Loucy (cell line): ENCODE results near the gene MOB3B.

Source experiments
- H2AFZ ChIP-seq: fragments of 200-600 bp; sonication (generic); 2 replicates; pipeline ENCODE4 v1.6.0; 2016; ENCODE audit warnings: antibody characterized with exemption, mild to moderate bottlenecking, low read length, moderate library complexity
- H3F3A ChIP-seq: fragments of 200-600 bp; 2 replicates; pipeline ENCODE4 v1.6.0; 2016; ENCODE audit warnings: antibody characterized with exemption, low read depth, mild to moderate bottlenecking
- H3K27me3 ChIP-seq: fragments of 200-600 bp; sonication (generic); 2 replicates; pipeline ENCODE4 v1.6.1; 2014; ENCODE audit warnings: low read length, mild to moderate bottlenecking; ENCODE audit not compliant: insufficient read depth, poor library complexity, severe bottlenecking
- H3K36me3 ChIP-seq: fragments of 200-600 bp; sonication (generic); 2 replicates; pipeline ENCODE4 v1.6.1; 2016; ENCODE audit warnings: low read length; ENCODE audit not compliant: insufficient read depth
- H3K4me1 ChIP-seq: fragments of 200-600 bp; sonication (generic); 2 replicates; pipeline ENCODE4 v1.5.1; 2014; ENCODE audit warnings: low read length, mild to moderate bottlenecking; ENCODE audit not compliant: insufficient read depth, poor library complexity, severe bottlenecking
- H3K4me2 ChIP-seq: fragments of 200-600 bp; sonication (generic); 2 replicates; pipeline ENCODE4 v1.6.0; 2014; ENCODE audit warnings: antibody characterized with exemption, low read length, low read depth, mild to moderate bottlenecking; ENCODE audit not compliant: poor library complexity, severe bottlenecking
- H3K4me3 ChIP-seq: fragments of 200-600 bp; sonication (generic); 2 replicates; pipeline ENCODE4 v1.5.1; 2014; ENCODE audit warnings: low read length, mild to moderate bottlenecking, mixed read lengths; ENCODE audit not compliant: poor library complexity, severe bottlenecking
- H3K79me2 ChIP-seq: fragments of 200-600 bp; sonication (generic); 2 replicates; pipeline ENCODE4 v1.6.1; 2014; ENCODE audit warnings: low read length; ENCODE audit not compliant: insufficient read depth
- H3K9ac ChIP-seq: fragments of 200-600 bp; sonication (generic); 2 replicates; pipeline ENCODE4 v1.6.0; 2014; ENCODE audit warnings: mild to moderate bottlenecking, low read depth, low read length, moderate library complexity; ENCODE audit not compliant: poor library complexity, severe bottlenecking
- H3K9me2 ChIP-seq: fragments of 200-600 bp; sonication (generic); replicated peaks from 2 replicates; pipeline ENCODE4 v1.6.1; 2016; ENCODE audit warnings: low read depth, low read length, mixed read lengths
- H3K9me3 ChIP-seq: fragments of 200-600 bp; sonication (generic); 2 replicates; pipeline ENCODE4 v1.6.1; 2014; ENCODE audit warnings: mild to moderate bottlenecking, antibody characterized with exemption, low read length, low read depth; ENCODE audit not compliant: insufficient read depth
- H4K20me1 ChIP-seq: fragments of 200-600 bp; sonication (generic); 2 replicates; pipeline ENCODE4 v1.6.0; 2014; ENCODE audit warnings: antibody characterized with exemption, low read length, mild to moderate bottlenecking; ENCODE audit not compliant: insufficient read depth, poor library complexity, severe bottlenecking
- CTCF ChIP-seq: fragments of 200-600 bp; sonication (generic); conservative IDR thresholded peaks from 2 replicates; pipeline ENCODE4 v1.5.1; 2014; ENCODE audit warnings: mild to moderate bottlenecking, antibody characterized with exemption, low read length
- EZH2phosphoT487 ChIP-seq: fragments of 200-600 bp; IDR thresholded peaks from 2 replicates; pipeline ENCODE4 v1.6.1; 2018; ENCODE audit warnings: antibody characterized with exemption, mild to moderate bottlenecking, moderate library complexity, borderline replicate concordance

MOB3B gene

DNA sequence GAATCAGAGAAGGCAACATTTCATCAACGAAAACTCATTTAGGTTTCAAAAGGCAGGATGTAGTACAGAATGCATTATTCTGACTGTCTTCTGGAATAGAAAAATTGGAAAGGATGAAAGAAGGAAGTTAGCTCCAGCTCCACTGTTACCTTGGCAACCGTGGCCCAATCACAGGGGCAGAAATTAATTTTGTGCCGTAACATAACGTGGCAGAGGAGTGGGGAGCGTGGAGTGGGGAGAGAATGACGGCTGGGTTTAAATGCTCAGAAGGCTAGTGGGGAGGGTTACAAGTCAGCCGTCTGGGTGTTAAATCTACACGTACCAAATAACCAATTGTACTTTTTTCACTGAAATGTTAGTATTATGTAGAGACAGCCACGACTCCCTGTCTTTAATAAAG lies 200.3 kb downstream of the MOB3B start:
- H3K9ac ChIP-seq, result no peak overlapping the region
- H3K9me2 ChIP-seq, result no peaks in the 10 kb centered on the region
- no peaks in the 10 kb centered on the region for H3K9me3 ChIP-seq
- H3K4me1 ChIP-seq, result no peaks in the 10 kb centered on the region
- no peaks in the 10 kb centered on the region for H4K20me1 ChIP-seq
- no peak overlapping the region for H2AFZ ChIP-seq
- TF ChIP-seq EZH2phosphoT487 (no peak), CTCF (no peak)
- no peaks in the 10 kb centered on the region for H3K36me3 ChIP-seq
- H3F3A ChIP-seq, result no peaks in the 10 kb centered on the region
- no peak overlapping the region for H3K4me3 ChIP-seq
- no peak overlapping the region for H3K4me2 ChIP-seq
- H3K27me3 ChIP-seq, result no peaks in the 10 kb centered on the region
- H3K79me2 ChIP-seq, result no peaks in the 10 kb centered on the region

DNA sequence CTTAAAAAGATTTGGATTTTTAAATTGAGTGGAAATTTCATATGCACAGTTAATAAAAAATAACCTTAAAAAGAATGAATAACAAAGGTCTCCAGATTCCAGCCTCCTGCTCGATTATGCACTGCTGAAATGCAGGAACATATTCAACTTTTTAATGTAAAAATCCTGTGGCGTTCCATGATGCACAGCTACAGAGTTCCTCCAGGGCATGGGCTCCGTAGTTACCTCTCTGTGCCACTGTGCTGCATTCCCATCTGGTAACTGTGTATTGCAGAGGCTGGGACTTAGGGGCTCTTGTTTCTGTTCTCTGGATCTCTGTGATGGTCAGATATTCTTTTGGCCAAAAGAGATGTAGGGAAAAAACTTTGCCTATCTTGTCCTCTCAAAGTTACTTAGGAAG lies 201.1 kb downstream of the MOB3B start:
- H3K9me2 ChIP-seq, result no peaks in the 10 kb centered on the region
- H3F3A ChIP-seq, result no peaks in the 10 kb centered on the region
- H3K9me3 ChIP-seq, result no peaks in the 10 kb centered on the region
- H3K79me2 ChIP-seq, result no peaks in the 10 kb centered on the region
- no peak overlapping the region for H3K4me3 ChIP-seq
- TF ChIP-seq EZH2phosphoT487 (no peak), CTCF (no peak)
- H3K27me3 ChIP-seq, result no peaks in the 10 kb centered on the region
- H3K9ac ChIP-seq, result no peak overlapping the region
- no peak overlapping the region for H2AFZ ChIP-seq
- no peak overlapping the region for H3K4me2 ChIP-seq
- no peaks in the 10 kb centered on the region for H4K20me1 ChIP-seq
- no peaks in the 10 kb centered on the region for H3K4me1 ChIP-seq
- H3K36me3 ChIP-seq, result no peaks in the 10 kb centered on the region

GRCh38 chr9:27311184-27311583 lies 218.4 kb downstream of the MOB3B start:
- no peaks in the 10 kb centered on the region for H3K9me3 ChIP-seq
- no peak overlapping the region for H2AFZ ChIP-seq
- no peak overlapping the region for H3K4me2 ChIP-seq
- H3F3A ChIP-seq, result no peaks in the 10 kb centered on the region
- no peaks in the 10 kb centered on the region for H3K36me3 ChIP-seq
- H4K20me1 ChIP-seq, result no peaks in the 10 kb centered on the region
- H3K9ac ChIP-seq, result no peak overlapping the region
- H3K79me2 ChIP-seq, result no peaks in the 10 kb centered on the region
- H3K4me3 ChIP-seq, result no peak overlapping the region
- no peak for TF ChIP-seq CTCF
- no peak for TF ChIP-seq EZH2phosphoT487
- H3K9me2 ChIP-seq, result no peaks in the 10 kb centered on the region
- H3K27me3 ChIP-seq, result no peaks in the 10 kb centered on the region
- H3K4me1 ChIP-seq, result no peaks in the 10 kb centered on the region
